ENCODE results near the gene HOXC5. TPM values are rescaled to one million over a fixed set of nuclear protein-coding genes. Genes with fewer than 3 reads are reported as not detected.

The HOXC5 gene
- total RNA-seq, 4 donors from 2014 or later = 0.27 TPM; not detected in 3

- 5 to 7% methylated on average over 26 to 39 of the region's 48 CpGs for WGBS, 2 donors
- peaks cover 11 to 40% of the 10 kb centered on the region in 2 donors for H3K4me1 ChIP-seq
- intact Hi-C loops (cut with DNase I) = no loop called here
- H3K27me3 ChIP-seq = peaks cover 91% of the 10 kb centered on the region
- H3K4me3 ChIP-seq (replicated peaks in 1 of 3) = peak overlapping the region in 2 of 3 donors; percentile 5 to 27
- H3K36me3 ChIP-seq = no peaks in the 10 kb centered on the region
- no peak overlapping the region for H3K27ac ChIP-seq
- no peak for DNase-seq
- H3K9me3 ChIP-seq = no peaks in the 10 kb centered on the region
- no peak for TF ChIP-seq POLR2A (IDR thresholded peaks at IDR 0.05)
- no peak for TF ChIP-seq CTCF (IDR thresholded peaks at IDR 0.05)
Observed at GRCh38 chr12:53995378-53996239, 37.2 kb upstream of the HOXC5 start.

- H3K27ac ChIP-seq = no peak overlapping the region
- H3K4me3 ChIP-seq (replicated peaks in 1 of 3) = peak overlapping the region in 1 of 3 donors; percentile 27
- H3K9me3 ChIP-seq = no peaks in the 10 kb centered on the region
- H3K27me3 ChIP-seq = peaks cover 91% of the 10 kb centered on the region
- no peaks in the 10 kb centered on the region for H3K36me3 ChIP-seq
- TF ChIP-seq CTCF (IDR thresholded peaks at IDR 0.05) (no peak), POLR2A (IDR thresholded peaks at IDR 0.05) (no peak)
- 33 to 36% methylated on average over 29 of the region's 29 CpGs for WGBS, 2 donors
- DNase-seq = no peak
- intact Hi-C loops (cut with DNase I) = no loop called here
- peaks cover 11 to 42% of the 10 kb centered on the region in 2 donors for H3K4me1 ChIP-seq
Observed at GRCh38 chr12:53996240-53997203, 36.3 kb upstream of the HOXC5 start.

GRCh38 chr12:53997204-53998109 is 35.4 kb upstream of the HOXC5 start:
- Histone ChIP-seq H3K27me3 (peaks cover 89% of the 10 kb centered on the region), H3K36me3 (no peaks in the 10 kb centered on the region), H3K27ac (no peak overlapping the region), H3K9me3 (no peaks in the 10 kb centered on the region), H3K4me3 (replicated peaks in 1 of 3) (no peak overlapping the region), H3K4me1 (peaks cover 11 to 42% of the 10 kb centered on the region in 2 donors)
- intact Hi-C loops (cut with DNase I) = no loop called here
- DNase-seq = no peak
- 9% methylated on average over 35 of the region's 35 CpGs for WGBS, 2 donors
- no peak for TF ChIP-seq POLR2A (IDR thresholded peaks at IDR 0.05)
- no peak for TF ChIP-seq CTCF (IDR thresholded peaks at IDR 0.05)

- no peaks in the 10 kb centered on the region for H3K36me3 ChIP-seq
- no peak overlapping the region for H3K27ac ChIP-seq
- H3K9me3 ChIP-seq = no peaks in the 10 kb centered on the region
- peaks cover 92% of the 10 kb centered on the region for H3K27me3 ChIP-seq
- peaks cover 11 to 42% of the 10 kb centered on the region in 2 donors for H3K4me1 ChIP-seq
- intact Hi-C loops (cut with DNase I) = no loop called here
- TF ChIP-seq CTCF (IDR thresholded peaks at IDR 0.05) (no peak), POLR2A (IDR thresholded peaks at IDR 0.05) (no peak)
- 5 to 13% methylated on average over 8 to 11 of the region's 11 CpGs for WGBS, 2 donors
- H3K4me3 ChIP-seq (replicated peaks in 1 of 3) = no peak overlapping the region
- no peak for DNase-seq
Observed at GRCh38 chr12:53998110-53998899, 34.5 kb upstream of the HOXC5 start.
